ENCODE data around the gene HBE1. TPM values are rescaled to one million over a fixed set of nuclear protein-coding genes. Genes with fewer than 3 reads are reported as not detected.

The HBE1 gene
- total and polyA plus RNA-seq, 9 donors, result 0.38 to 2.2 (median 0.62) TPM; not detected in 5

DNA sequence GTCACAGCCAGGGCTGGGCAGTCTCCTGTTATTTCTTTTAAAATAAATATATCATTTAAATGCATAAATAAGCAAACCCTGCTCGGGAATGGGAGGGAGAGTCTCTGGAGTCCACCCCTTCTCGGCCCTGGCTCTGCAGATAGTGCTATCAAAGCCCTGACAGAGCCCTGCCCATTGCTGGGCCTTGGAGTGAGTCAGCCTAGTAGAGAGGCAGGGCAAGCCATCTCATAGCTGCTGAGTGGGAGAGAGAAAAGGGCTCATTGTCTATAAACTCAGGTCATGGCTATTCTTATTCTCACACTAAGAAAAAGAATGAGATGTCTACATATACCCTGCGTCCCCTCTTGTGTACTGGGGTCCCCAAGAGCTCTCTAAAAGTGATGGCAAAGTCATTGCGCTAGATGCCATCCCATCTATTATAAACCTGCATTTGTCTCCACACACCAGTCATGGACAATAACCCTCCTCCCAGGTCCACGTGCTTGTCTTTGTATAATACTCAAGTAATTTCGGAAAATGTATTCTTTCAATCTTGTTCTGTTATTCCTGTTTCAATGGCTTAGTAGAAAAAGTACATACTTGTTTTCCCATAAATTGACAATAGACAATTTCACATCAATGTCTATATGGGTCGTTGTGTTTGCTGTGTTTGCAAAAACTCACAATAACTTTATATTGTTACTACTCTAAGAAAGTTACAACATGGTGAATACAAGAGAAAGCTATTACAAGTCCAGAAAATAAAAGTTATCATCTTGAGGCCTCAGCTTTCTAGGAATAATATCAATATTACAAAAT is 18.6 kb upstream of the HBE1 start:
- no peak overlapping the region for H3K27ac ChIP-seq
- intact Hi-C loops (cut with DNase I), result no loop called here
- no peaks in the 10 kb centered on the region for H3K9me3 ChIP-seq
- no peaks in the 10 kb centered on the region for H3K36me3 ChIP-seq
- DNase-seq, result no peak
- H3K4me1 ChIP-seq (ENCODE audit: insufficient read depth), result no peaks in the 10 kb centered on the region
- TF ChIP-seq, protein P1, sequence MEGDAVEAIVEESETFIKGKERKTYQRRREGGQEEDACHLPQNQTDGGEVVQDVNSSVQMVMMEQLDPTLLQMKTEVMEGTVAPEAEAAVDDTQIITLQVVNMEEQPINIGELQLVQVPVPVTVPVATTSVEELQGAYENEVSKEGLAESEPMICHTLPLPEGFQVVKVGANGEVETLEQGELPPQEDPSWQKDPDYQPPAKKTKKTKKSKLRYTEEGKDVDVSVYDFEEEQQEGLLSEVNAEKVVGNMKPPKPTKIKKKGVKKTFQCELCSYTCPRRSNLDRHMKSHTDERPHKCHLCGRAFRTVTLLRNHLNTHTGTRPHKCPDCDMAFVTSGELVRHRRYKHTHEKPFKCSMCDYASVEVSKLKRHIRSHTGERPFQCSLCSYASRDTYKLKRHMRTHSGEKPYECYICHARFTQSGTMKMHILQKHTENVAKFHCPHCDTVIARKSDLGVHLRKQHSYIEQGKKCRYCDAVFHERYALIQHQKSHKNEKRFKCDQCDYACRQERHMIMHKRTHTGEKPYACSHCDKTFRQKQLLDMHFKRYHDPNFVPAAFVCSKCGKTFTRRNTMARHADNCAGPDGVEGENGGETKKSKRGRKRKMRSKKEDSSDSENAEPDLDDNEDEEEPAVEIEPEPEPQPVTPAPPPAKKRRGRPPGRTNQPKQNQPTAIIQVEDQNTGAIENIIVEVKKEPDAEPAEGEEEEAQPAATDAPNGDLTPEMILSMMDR (IDR thresholded peaks at IDR 0.05), result no peak
- TF ChIP-seq POLR2A (IDR thresholded peaks at IDR 0.05) (no peak), EP300 (IDR thresholded peaks at IDR 0.05) (no peak)
- H3K27me3 ChIP-seq, result no peaks in the 10 kb centered on the region
- no peak overlapping the region for H3K4me3 ChIP-seq
- WGBS, 3 donors, result 74 to 83% (median 75%) methylated on average over 7 of the region's 7 CpGs

DNA sequence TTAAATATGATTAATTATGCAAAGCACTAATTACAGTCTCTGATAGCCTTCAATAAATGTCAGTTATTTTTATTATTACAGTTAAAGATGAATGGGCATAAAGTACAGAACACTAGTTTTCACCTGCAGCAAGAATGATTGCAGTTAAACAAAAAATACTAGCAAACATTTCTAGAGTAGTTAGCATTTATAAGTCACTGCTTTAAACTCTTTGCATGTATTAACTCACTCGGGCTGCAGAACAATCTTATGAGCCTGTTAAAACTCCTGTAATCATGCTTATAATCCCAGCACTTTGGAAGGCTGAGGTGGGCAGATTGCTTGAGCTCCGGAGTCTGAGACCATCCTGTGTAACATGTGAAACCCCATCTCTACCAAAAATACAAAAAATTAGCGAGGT is 17.2 kb upstream of the HBE1 start:
- intact Hi-C loops (cut with DNase I), result no loop called here
- WGBS, 3 donors, result 81 to 89% (median 83%) methylated on average over 3 of the region's 3 CpGs

GRCh38 chr11:5286351-5286750 is 16.6 kb upstream of the HBE1 start:
- Histone ChIP-seq H3K27ac (no peak overlapping the region), H3K4me1 (ENCODE audit: insufficient read depth) (no peaks in the 10 kb centered on the region), H3K4me3 (no peak overlapping the region), H3K27me3 (no peaks in the 10 kb centered on the region), H3K36me3 (no peaks in the 10 kb centered on the region), H3K9me3 (no peaks in the 10 kb centered on the region)
- intact Hi-C loops (cut with DNase I), result no loop called here
- 40 to 47% (median 46%) methylated on average over 1 of the region's 1 CpG for WGBS, 3 donors
- TF ChIP-seq EP300 (IDR thresholded peaks at IDR 0.05) (no peak), POLR2A (IDR thresholded peaks at IDR 0.05) (no peak)
- TF ChIP-seq, protein P1 (IDR thresholded peaks at IDR 0.05), result no peak
- no peak for DNase-seq

More for the DNA sequence above, 17.2 kb upstream of the HBE1 start:
- H3K27me3 ChIP-seq, result no peaks in the 10 kb centered on the region
- H3K4me3 ChIP-seq, result no peak overlapping the region
- H3K9me3 ChIP-seq, result no peaks in the 10 kb centered on the region
- no peaks in the 10 kb centered on the region for H3K36me3 ChIP-seq
- no peak overlapping the region for H3K27ac ChIP-seq
- TF ChIP-seq, protein P1 (IDR thresholded peaks at IDR 0.05), result no peak
- TF ChIP-seq EP300 (IDR thresholded peaks at IDR 0.05) (no peak), POLR2A (IDR thresholded peaks at IDR 0.05) (no peak)
- no peaks in the 10 kb centered on the region for H3K4me1 ChIP-seq (ENCODE audit: insufficient read depth)
- DNase-seq, result no peak

DNA sequence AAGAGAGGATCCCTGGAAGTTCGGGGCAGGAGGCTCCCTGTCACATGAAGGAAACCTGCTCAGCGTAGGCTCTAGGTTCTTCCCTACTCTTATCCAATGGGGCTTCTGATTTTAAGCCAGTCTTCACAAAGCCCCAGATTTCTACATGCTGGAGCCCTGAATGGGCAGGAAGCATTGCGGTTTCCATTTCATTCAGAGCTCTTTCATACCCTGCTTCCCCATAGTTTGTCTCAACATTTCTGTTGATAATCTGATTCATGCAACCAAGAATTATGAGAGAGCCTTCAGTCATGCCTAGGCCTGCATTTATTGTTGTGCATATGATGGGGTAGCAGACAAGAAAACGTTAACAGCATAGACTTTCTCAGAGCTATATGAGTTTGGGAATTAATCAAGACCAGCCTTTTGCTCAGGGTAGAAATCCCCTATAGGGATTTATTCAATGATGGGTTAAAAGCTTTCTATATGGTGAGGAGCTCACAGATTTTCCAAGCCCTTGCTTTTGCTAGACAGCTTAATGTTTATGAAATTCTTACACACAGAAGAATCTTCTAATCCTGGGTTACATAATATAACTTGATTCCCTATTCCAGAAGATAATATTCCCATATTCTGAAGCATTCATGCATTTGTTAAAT is 16.1 kb upstream of the HBE1 start:
- Histone ChIP-seq H3K27ac (no peak overlapping the region), H3K4me1 (ENCODE audit: insufficient read depth) (no peaks in the 10 kb centered on the region), H3K36me3 (no peaks in the 10 kb centered on the region), H3K4me3 (no peak overlapping the region), H3K27me3 (no peaks in the 10 kb centered on the region), H3K9me3 (no peaks in the 10 kb centered on the region)
- TF ChIP-seq EP300 (IDR thresholded peaks at IDR 0.05) (no peak), POLR2A (IDR thresholded peaks at IDR 0.05) (no peak)
- TF ChIP-seq, protein P1 (IDR thresholded peaks at IDR 0.05), result no peak
- WGBS, 3 donors, result 89 to 92% (median 89%) methylated on average over 4 of the region's 4 CpGs
- DNase-seq, result no peak
- intact Hi-C loops (cut with DNase I), result no loop called here
